T-cell (primary cell): ENCODE measurements around the gene OR2C1. TPM values are rescaled to one million over a fixed set of nuclear protein-coding genes. Genes with fewer than 3 reads are reported as not detected.

Experiments used
- ATAC-seq, 4 experiments: fragments of 200-7000 bp in 3 of 4; fragments of 150-1000 bp in 1 of 4; cut with Tn5 transposase; replicated peaks in 1 of 4; 1 replicate in 3 of 4; 2 replicates in 1 of 4; pipeline ENCODE4 v1.10.0; 2021; ENCODE audit warnings: moderate library complexity in 3 of 4, mild to moderate bottlenecking in 2 of 4, moderate number of reproducible peaks in 1 of 4
- CTCF ChIA-PET, 2 donors: fragments of 300-600 bp; sonication (Branson Sonifier 250); formaldehyde crosslinking; loops; one replicate each; lab custom pipeline; 2022; ENCODE audit warnings: antibody characterized with exemption in 2 of 2; lab: Charles Lee
- POLR2A ChIA-PET, 2 donors: fragments of 300-600 bp; sonication (Branson Sonifier 250); formaldehyde crosslinking; loops; one replicate each; lab custom pipeline; 2022; ENCODE audit warnings: antibody characterized with exemption in 2 of 2; lab: Charles Lee
- DNase-seq, 35 experiments: peaks; one replicate each; pipeline versions ENCODE4 v3.0.0 to v3.0.0-alpha.2; 2013 to 2023
- H3K27ac ChIP-seq: one replicate; pipeline ENCODE4 v1.5.1; 2013; ENCODE audit warnings: low read length
- H3K27me3 ChIP-seq, 2 experiments: replicated peaks in 1 of 2; 1 replicate in 1 of 2; 2 replicates in 1 of 2; pipeline versions ENCODE4 v1.6.1 to v1.7.0; 2013; ENCODE audit warnings: low read length in 1 of 2, mixed read lengths in 1 of 2; ENCODE audit not compliant: control insufficient read depth in 2 of 2, insufficient read depth in 2 of 2; ENCODE audit errors: extremely low read depth in 1 of 2
- H3K36me3 ChIP-seq, 2 donors: 1 replicate in 1 of 2; 2 replicates in 1 of 2; pipeline versions ENCODE4 v1.6.1 to v1.7.0; 2013; ENCODE audit warnings: low read length in 1 of 2; ENCODE audit not compliant: control insufficient read depth in 2 of 2, insufficient read depth in 1 of 2; ENCODE audit errors: extremely low read depth in 1 of 2
- H3K4me1 ChIP-seq, 2 experiments: 1 replicate in 1 of 2; 2 replicates in 1 of 2; pipeline versions ENCODE4 v1.6.1 to v1.7.0; 2013; ENCODE audit warnings: low read length in 2 of 2, mixed read lengths in 1 of 2; ENCODE audit not compliant: insufficient read depth in 2 of 2, control insufficient read depth in 1 of 2; ENCODE audit errors: extremely low read depth in 1 of 2
- H3K4me3 ChIP-seq, 2 donors: 1 replicate in 1 of 2; 2 replicates in 1 of 2; pipeline versions ENCODE4 v1.5.1 to v1.7.0; 2013; ENCODE audit warnings: mild to moderate bottlenecking in 2 of 2, low read length in 1 of 2, moderate library complexity in 1 of 2; ENCODE audit not compliant: control insufficient read depth in 1 of 2; ENCODE audit errors: extremely low read depth in 1 of 2
- H3K9me3 ChIP-seq: 2 replicates; pipeline ENCODE4 v1.7.0; 2013
- H3K27ac Mint-ChIP-seq, 2 donors: one replicate each; pipeline ENCODE4 v1.8.0; 2020 to 2021; ENCODE audit warnings: mild to moderate bottlenecking in 2 of 2, mixed read lengths in 2 of 2
- H3K27me3 Mint-ChIP-seq, 2 donors: one replicate each; pipeline ENCODE4 v1.8.0; 2021 to 2022; ENCODE audit warnings: mixed read lengths in 2 of 2
- H3K36me3 Mint-ChIP-seq: one replicate; pipeline ENCODE4 v1.8.0; 2021; ENCODE audit warnings: mixed read lengths
- H3K4me1 Mint-ChIP-seq, 3 donors: one replicate each; pipeline ENCODE4 v1.8.0; 2020 to 2022; ENCODE audit warnings: mixed read lengths in 3 of 3, mild to moderate bottlenecking in 1 of 3
- H3K4me3 Mint-ChIP-seq, 3 donors: one replicate each; pipeline ENCODE4 v1.8.0; 2020 to 2022; ENCODE audit warnings: mild to moderate bottlenecking in 3 of 3, mixed read lengths in 3 of 3, moderate library complexity in 3 of 3
- H3K9me3 Mint-ChIP-seq, 3 donors: one replicate each; pipeline ENCODE4 v1.8.0; 2020 to 2022; ENCODE audit warnings: mixed read lengths in 3 of 3
- WGBS: methylation state at CpG from one replicate; pipeline ENCODE4 v1.1.5; 2013; ENCODE audit warnings: missing lambda C conversion rate; ENCODE audit not compliant: insufficient coverage; 5-methylcytosine and 5-hydroxymethylcytosine counted together
- total RNA-seq, 35 experiments: library from RNA in 6 of 35; stranded (reverse) in 6 of 35; fragments of 120-200 nt in 1 of 35; gene quantifications; one replicate each; pipeline versions ENCODE4 v1.2.1 to v1.2.4 and lab custom pipeline; 2013 to 2026

OR2C1 gene
- total RNA-seq (under 1 TPM in 3 of 5 donors, not detected in 2; 0.25 to 0.51 (median 0.26) TPM), total RNA-seq (lab: John Stamatoyannopoulos, UW) (0 to 0.35 (median 0.05) reads per million in 29 experiments)
- total RNA-seq (2013), result 0.46 TPM

DNA sequence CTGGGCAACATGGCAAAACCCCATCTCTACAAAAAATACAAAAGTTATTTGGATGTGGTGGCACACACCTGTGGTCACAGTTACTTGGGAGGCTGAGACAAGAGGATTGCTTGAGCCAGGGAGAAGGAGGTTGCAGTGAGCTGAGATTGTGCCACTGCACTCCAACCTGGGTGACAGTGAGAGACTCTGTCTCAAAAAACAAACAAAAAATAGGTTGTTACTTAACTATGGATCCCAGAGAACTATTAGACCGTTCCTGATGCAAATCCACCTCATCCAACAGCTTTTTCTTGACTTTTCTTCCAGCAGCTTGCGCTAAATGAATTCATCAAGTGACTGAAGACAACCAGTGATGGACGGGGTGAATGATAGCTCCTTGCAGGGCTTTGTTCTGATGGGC, at the start of gene OR2C1:
Gene OR2C1 (plus strand): TSS at position 301 of the 400 bp plus-strand sequence. CDS start 52 bp downstream, at position 353.
- H3K27ac Mint-ChIP-seq, result no peak within 1 kb of the TSS

DNA sequence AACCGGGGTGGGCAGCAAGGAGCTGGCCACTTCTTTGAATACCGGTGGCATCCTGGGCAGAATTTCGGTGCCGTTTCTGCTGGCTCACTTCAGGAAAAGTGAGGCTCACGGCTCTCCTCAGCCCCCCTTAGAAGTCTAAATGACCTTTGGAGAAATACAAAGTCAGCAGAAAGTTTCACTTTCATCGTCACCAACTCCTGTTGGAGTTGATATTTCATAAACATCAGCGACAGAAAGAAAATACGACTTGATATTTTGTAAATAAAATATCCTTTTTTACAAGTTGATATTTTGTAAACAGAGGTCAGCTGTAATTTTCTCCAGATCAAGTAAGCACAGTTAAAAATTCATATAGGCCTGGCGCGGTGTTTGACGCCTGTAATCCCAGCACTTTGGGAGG, 49.6 kb upstream of the OR2C1 start:
- Histone ChIP-seq H3K4me1 (peaks cover 5 to 17% of the 10 kb centered on the region in 2 experiments), H3K4me3 (peak overlapping the region; percentile 93 to 96), H3K36me3 (peaks cover 11 to 20% of the 10 kb centered on the region in 2 donors), H3K27me3 (no peaks in the 10 kb centered on the region), H3K27ac (peak overlapping the region; percentile 91), H3K9me3 (peaks cover 15% of the 10 kb centered on the region)
- H3K4me3 Mint-ChIP-seq, result peak overlapping the region; percentile 78 to 81 (median 80)
- peaks cover 52% of the 10 kb centered on the region for H3K36me3 Mint-ChIP-seq
- POLR2A ChIA-PET, result no interaction called here
- H3K9me3 Mint-ChIP-seq, result peaks cover 11 to 37% (median 29%) of the 10 kb centered on the region in 3 donors
- ATAC-seq (no peak), DNase-seq (no peak)
- peaks cover 7 to 30% (median 22%) of the 10 kb centered on the region in 3 donors for H3K4me1 Mint-ChIP-seq
- CTCF ChIA-PET, result no interaction called here
- H3K27ac Mint-ChIP-seq, result peak overlapping the region; percentile 69 to 76
- H3K27me3 Mint-ChIP-seq, result no peaks in the 10 kb centered on the region
- WGBS, result 46% methylated on average over 5 of the region's 11 CpGs

More for the DNA sequence above, at the start of gene OR2C1:
- Mint-ChIP-seq H3K4me3 (no peak within 1 kb of the TSS), H3K27me3 (peaks cover 22 to 23% of the 10 kb centered on the region in 2 donors), H3K9me3 (peaks cover 3 to 21% (median 6%) of the 10 kb centered on the region in 3 donors), H3K36me3 (peaks cover 20% of the 10 kb centered on the region), H3K4me1 (peaks cover 5 to 13% (median 7%) of the 10 kb centered on the region in 3 donors)
- DNase-seq (no peak), ATAC-seq (no peak)
- H3K27me3 ChIP-seq, result peaks cover 0 to 8% of the 10 kb centered on the region in 2 experiments
- WGBS, result 80% methylated on average over 3 of the region's 3 CpGs
- CTCF ChIA-PET, result no interaction called here
- no peaks in the 10 kb centered on the region for H3K36me3 ChIP-seq
- POLR2A ChIA-PET, result no interaction called here
- H3K27ac ChIP-seq, result no peak within 1 kb of the TSS
- H3K9me3 ChIP-seq, result no peaks in the 10 kb centered on the region
- H3K4me3 ChIP-seq, result no peak within 1 kb of the TSS
- no peaks in the 10 kb centered on the region for H3K4me1 ChIP-seq

GRCh38 chr16:3311496-3311895, 44.2 kb upstream of the OR2C1 start:
- DNase-seq (no peak), ATAC-seq (no peak)
- WGBS, result 94% methylated on average over 3 of the region's 4 CpGs
- Mint-ChIP-seq H3K4me1 (peaks cover 7 to 12% (median 8%) of the 10 kb centered on the region in 3 donors), H3K36me3 (peaks cover 81% of the 10 kb centered on the region), H3K9me3 (peaks cover 29 to 58% (median 53%) of the 10 kb centered on the region in 3 donors), H3K27me3 (no peaks in the 10 kb centered on the region), H3K4me3 (no peak overlapping the region), H3K27ac (no peak overlapping the region)
- CTCF ChIA-PET, result no interaction called here
- Histone ChIP-seq H3K27ac (no peak overlapping the region), H3K36me3 (peaks cover 20 to 41% of the 10 kb centered on the region in 2 donors), H3K27me3 (no peaks in the 10 kb centered on the region), H3K4me1 (peaks cover 0 to 1% of the 10 kb centered on the region in 2 experiments), H3K4me3 (no peak overlapping the region), H3K9me3 (peaks cover 18% of the 10 kb centered on the region)
- POLR2A ChIA-PET, result interaction anchor here in 1 of 2 donors (0.6 kb wide), 1 partner anchor 228 kb away, joined by 3 read pairs; no protein-coding TSS in a partner anchor

DNA sequence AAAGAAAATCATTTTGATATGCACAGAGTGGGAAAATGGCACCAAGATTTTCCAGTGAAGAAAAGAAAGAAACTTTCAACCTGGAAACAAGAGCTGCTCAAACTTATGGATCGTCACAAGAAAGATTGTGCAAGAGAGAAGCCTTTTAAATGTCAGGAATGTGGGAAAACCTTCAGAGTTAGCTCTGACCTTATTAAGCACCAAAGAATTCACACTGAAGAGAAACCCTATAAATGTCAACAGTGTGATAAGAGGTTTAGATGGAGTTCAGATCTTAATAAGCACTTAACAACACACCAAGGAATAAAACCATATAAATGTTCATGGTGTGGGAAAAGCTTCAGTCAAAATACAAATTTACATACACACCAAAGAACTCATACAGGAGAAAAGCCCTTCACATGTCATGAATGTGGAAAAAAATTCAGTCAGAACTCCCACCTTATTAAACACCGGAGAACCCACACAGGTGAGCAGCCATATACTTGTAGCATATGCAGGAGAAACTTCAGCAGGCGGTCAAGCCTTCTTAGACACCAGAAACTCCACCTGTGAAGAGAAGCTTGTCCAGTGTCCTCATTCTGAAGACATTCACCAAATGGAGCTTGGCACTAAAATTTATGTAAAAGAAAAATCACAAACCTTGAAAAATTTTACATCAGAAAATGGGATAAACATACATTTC, 38.2 kb upstream of the OR2C1 start:
- no peaks in the 10 kb centered on the region for H3K4me1 ChIP-seq
- Mint-ChIP-seq H3K4me1 (no peaks in the 10 kb centered on the region), H3K9me3 (peaks cover 32 to 77% (median 68%) of the 10 kb centered on the region in 3 donors), H3K4me3 (no peak overlapping the region), H3K27me3 (no peaks in the 10 kb centered on the region), H3K36me3 (peaks cover 73% of the 10 kb centered on the region), H3K27ac (no peak overlapping the region)
- H3K36me3 ChIP-seq, result peaks cover 10 to 37% of the 10 kb centered on the region in 2 donors
- ChIA-PET POLR2A (no interaction called here), CTCF (interaction anchor here in 1 of 2 donors (0.6 kb wide), 1 partner anchor 301 kb away, joined by 3 read pairs; no protein-coding TSS in a partner anchor)
- no peak for ATAC-seq
- peaks cover 41% of the 10 kb centered on the region for H3K9me3 ChIP-seq
- no peak overlapping the region for H3K27ac ChIP-seq
- DNase-seq, result peak in 1 of 35 experiments; percentile 7
- no peaks in the 10 kb centered on the region for H3K27me3 ChIP-seq
- 100% methylated on average over 1 of the region's 3 CpGs for WGBS
- H3K4me3 ChIP-seq, result peak overlapping the region in 1 of 2 donors; percentile 35

- no CpG with 5 or more reads among the region's 2 CpGs for WGBS
- ChIA-PET CTCF (no interaction called here), POLR2A (no interaction called here)
- Mint-ChIP-seq H3K4me3 (no peak overlapping the region), H3K36me3 (peaks cover 46% of the 10 kb centered on the region), H3K4me1 (no peaks in the 10 kb centered on the region), H3K27me3 (no peaks in the 10 kb centered on the region), H3K9me3 (peaks cover 19 to 57% (median 51%) of the 10 kb centered on the region in 3 donors), H3K27ac (no peak overlapping the region)
- H3K36me3 ChIP-seq, result peaks cover 0 to 13% of the 10 kb centered on the region in 2 donors
- no peaks in the 10 kb centered on the region for H3K27me3 ChIP-seq
- peaks cover 27% of the 10 kb centered on the region for H3K9me3 ChIP-seq
- no peak overlapping the region for H3K4me3 ChIP-seq
- no peak for DNase-seq
- ATAC-seq, result no peak
- H3K27ac ChIP-seq, result no peak overlapping the region
- H3K4me1 ChIP-seq, result no peaks in the 10 kb centered on the region
Measured at GRCh38 chr16:3321816-3322215, 33.9 kb upstream of the OR2C1 start.

GRCh38 chr16:3327514-3327913, 28.2 kb upstream of the OR2C1 start:
- no peaks in the 10 kb centered on the region for H3K4me1 Mint-ChIP-seq
- WGBS, result no CpG with 5 or more reads among the region's 4 CpGs

More at GRCh38 chr16:3327514-3327913, 28.2 kb upstream of the OR2C1 start:
- no peak overlapping the region for H3K27ac ChIP-seq
- H3K9me3 ChIP-seq, result peaks cover 3% of the 10 kb centered on the region
- peaks cover 19% of the 10 kb centered on the region for H3K36me3 Mint-ChIP-seq
- no peaks in the 10 kb centered on the region for H3K4me1 ChIP-seq
- H3K27ac Mint-ChIP-seq, result no peak overlapping the region
- H3K27me3 Mint-ChIP-seq, result no peaks in the 10 kb centered on the region
- ATAC-seq (no peak), DNase-seq (no peak)
- H3K4me3 ChIP-seq, result no peak overlapping the region
- no peaks in the 10 kb centered on the region for H3K36me3 ChIP-seq
- H3K9me3 Mint-ChIP-seq, result peaks cover 9 to 33% (median 23%) of the 10 kb centered on the region in 3 donors
- no peaks in the 10 kb centered on the region for H3K27me3 ChIP-seq
- H3K4me3 Mint-ChIP-seq, result no peak overlapping the region
- ChIA-PET CTCF (no interaction called here), POLR2A (no interaction called here)
